Measurements from ENCODE around the gene SDE2.
A peak's percentile ranks its signal among the peaks of the same experiment; 100 is the strongest.
"Not testable (repeated sequence)": the region's sequence is repeated elsewhere in the genome, so short reads cannot be mapped to it uniquely, and the experiment has no call there.

SDE2 gene

GRCh38 chr1:225999227-225999911 is at the start of gene SDE2:
Gene SDE2 (minus strand): TSS chr1:225999343. CDS start chr1:225999312, 31 bp downstream.
- DNase-seq, result peak; percentile 100

DNA sequence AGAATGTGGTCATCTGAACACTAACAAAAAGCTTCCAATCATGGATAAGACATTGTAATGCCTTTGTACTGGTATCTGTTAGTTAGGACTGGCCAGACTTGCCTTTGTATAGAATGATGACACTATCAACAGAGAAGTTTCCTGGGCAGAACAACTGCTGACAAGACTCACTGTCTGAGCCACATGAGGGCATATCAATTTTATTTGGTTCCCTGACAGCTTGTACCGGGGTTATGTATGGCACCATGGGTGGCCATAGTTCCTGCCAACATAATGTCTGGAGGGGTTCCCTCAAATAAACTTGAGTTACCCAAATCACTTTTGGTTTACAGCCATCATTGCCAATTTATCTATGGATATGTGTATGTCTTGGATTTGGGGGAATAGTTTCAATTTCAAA is 49.7 kb upstream of the SDE2 start:
- no peak for DNase-seq

DNA sequence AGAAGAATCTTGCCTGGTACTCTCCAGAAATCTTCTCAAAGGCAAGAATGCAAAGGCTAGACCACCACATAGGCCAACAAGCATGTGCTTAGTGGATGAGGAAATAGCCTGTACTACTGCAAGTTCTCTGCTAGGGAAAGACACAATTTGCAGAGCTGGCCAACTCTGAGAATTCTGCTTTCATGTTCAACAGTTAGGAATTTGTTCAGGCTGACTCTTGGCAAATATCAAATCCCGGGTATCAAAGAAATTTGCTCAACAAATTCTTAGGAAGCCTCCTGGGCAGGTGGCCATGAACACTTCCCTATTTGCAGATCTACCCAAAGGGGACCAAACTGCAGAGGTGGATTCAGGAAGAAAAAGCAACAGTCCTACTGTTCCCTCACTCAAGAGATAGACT is 48.4 kb upstream of the SDE2 start:
- no peak for DNase-seq

DNA sequence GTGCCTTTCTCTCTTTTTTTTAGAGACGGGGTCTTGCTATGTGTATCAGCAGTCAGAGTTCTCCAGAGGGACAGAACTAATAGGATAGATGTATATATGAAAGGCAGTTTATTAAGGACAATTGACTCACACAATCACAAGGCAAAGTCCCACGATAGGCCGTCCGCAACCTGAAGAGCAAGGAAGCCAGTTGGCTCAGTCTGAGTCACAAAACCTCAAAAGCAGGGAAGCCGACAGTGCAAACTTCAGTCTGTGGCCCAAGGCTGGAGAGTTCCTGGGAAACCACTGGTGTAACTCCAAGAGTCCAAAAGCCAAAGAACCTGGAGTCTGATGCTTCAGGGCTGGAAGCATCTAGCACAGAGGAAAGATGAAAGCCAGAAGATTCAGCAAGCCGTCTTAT is 47.1 kb upstream of the SDE2 start:
- no peak for DNase-seq

DNA sequence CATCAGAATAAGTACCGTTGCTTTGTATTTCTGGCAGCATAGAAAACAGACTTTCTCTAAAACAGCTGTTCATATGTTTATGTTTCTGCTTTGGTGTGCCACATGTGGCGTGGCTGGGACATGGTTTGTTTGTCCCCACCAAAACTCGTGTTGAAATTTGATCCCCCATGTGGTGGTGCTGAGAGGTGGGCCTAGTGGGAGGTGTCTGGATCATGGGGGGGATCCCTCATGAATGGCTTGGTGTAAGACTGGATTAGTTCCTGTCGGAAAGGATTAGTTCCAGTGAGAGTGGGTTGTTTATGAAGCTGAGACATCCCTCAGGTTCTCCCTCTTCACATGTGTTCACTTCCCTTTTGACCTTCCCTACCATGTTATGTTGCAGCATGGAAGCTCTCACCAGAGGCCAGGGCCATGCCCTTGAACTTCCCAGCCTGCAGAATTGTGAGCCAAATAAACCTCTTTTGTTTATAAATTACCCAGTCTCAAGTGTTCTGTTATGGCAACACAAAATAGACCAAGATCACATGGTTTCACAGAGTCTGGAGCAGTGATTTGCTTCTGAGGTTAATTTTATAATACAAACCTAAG is 45.5 kb upstream of the SDE2 start:
- DNase-seq, result no peak

GRCh38 chr1:226041419-226041818 is 42.3 kb upstream of the SDE2 start:
- DNase-seq, result no peak

- no peak for DNase-seq
Observed at GRCh38 chr1:226038661-226039060, 39.5 kb upstream of the SDE2 start.

- DNase-seq, result no peak
Observed at GRCh38 chr1:226035915-226036314, 36.8 kb upstream of the SDE2 start.

GRCh38 chr1:226034482-226034881 is 35.3 kb upstream of the SDE2 start:
- DNase-seq, result no peak

GRCh38 chr1:226033991-226034390 is 34.8 kb upstream of the SDE2 start:
- DNase-seq, result no peak

DNA sequence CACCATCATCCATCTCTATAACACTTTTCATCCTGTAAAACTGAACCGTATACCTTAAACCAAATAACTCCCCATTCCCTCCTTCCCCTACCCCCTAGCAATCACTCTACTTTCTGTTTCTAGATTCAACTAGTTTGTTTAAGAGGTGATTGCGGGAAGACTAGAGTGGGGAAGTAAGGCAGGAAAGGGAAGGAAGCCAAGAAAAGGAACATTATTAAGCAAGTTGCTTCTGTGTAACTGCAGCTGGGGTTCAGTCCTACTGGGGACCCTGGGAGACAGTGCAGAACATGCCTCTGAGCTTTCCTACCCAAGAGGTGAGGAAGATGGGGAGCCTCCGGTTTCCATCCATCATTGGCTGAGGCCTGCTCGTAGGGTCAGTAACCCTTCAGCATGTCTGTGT is 34.4 kb upstream of the SDE2 start:
- DNase-seq, result no peak

- no peak for DNase-seq
Observed at GRCh38 chr1:226029568-226030225, 30.6 kb upstream of the SDE2 start.

DNA sequence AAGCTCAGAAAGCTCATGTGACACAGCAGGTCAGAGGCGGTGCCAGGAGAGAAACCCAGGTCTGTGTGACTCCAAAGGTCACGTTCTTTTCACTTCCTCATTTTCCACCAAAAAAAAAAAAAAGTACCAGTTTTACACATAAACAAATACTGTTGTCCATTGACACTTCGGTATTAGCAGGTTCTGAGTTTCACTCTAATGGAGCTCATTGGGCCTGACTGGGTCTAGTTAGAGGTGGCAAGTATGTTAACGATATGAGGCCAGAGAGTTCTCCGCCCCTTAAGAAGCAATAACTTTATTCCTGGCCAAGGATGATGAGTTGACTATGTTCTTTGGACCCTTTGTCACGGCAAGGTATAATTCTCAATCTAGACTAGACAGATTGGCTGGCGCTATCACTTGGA is 30.0 kb upstream of the SDE2 start:
- DNase-seq, result no peak

DNA sequence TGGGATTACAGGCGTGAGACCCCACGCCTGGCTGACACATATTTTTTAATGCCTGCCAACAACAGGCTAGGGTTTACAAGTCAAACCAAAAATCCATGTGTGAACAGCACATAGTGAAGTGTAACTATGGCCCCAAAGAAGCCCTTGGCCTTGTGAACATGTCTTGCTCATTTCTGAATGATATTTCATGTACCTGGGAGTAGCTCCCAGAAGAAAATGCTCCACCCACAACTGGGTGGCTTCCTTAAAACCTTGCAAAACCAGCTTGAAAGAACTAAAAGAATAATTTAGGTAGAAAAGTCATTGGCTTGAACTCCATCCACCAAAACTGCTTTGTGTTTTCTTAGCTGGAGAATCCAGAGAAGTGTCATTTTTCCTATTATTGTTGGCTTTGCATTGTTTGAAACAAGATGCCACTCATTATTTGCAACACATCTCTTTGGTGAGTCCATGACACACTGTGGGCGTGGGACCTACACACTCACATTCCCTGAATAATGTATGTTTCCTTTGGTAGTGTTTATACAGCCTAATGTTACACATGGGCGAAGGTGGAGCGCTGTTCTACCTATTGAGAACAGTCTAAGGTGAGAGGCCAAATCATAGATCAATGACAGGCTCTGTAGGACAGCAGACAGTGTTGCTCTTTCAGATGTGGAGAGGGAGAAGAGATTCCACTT is 28.5 kb upstream of the SDE2 start:
- DNase-seq, result no peak

- no peak for DNase-seq
Observed at GRCh38 chr1:226026833-226027232, 27.7 kb upstream of the SDE2 start.

GRCh38 chr1:226023735-226024134 is 24.6 kb upstream of the SDE2 start:
- no peak for DNase-seq

DNA sequence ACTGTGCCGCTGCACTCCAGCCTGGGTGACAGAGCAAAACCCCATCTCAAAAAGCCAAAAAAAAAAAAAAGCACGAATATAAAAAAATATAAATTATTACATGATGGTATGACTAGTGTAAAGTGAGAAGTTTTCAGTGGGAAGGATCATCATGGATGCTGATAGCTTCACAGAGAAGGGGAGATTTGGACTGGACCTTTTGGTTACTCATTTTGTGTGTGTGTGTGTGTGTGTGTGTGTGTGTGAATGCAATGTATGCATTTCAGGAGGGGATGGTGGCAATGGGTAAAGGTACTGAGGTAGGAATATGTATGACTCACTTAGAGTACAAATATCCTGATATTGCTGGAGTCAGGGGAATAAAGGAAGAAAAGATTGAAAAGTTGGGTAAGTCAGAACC is 22.7 kb upstream of the SDE2 start:
- DNase-seq, result no peak

DNA sequence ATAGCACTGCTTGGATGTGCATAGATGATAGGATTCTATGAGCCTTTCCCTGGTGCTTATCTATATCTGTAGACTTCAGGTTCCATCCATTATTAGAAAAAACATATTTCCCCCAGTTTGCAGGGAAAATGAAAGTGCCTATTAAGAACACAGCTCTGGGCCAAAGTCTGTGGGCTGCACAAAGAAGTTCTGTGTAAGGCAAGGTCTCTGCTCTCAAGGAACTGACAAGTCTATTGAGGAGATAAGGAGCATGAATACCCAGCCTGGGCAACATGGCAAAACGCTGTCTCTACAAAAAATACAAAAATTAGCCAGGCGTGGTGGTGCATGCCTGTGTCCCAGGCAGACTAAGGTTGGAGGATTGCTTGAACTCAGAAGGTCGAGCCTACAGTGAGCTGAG is 22.3 kb upstream of the SDE2 start:
- DNase-seq, result no peak

DNA sequence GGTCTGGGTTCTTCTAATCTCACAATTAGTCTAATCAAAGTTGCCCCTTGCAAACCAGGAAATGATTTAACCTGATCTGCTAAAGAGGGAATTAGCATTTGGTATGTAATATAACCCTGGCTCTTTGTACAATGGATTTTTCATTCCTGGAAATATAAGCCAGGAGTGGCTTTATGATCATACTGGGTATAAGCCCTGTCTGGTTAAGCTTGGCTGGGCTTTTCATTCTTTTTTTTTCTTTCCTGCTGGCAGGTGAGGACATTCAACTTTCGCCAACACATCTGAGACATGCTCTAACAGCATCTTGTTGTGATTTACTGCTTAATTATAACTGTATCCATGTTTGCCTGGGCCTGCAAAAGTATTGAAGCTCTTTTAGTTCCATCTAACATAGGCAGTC is 20.4 kb upstream of the SDE2 start:
- no peak for DNase-seq

DNA sequence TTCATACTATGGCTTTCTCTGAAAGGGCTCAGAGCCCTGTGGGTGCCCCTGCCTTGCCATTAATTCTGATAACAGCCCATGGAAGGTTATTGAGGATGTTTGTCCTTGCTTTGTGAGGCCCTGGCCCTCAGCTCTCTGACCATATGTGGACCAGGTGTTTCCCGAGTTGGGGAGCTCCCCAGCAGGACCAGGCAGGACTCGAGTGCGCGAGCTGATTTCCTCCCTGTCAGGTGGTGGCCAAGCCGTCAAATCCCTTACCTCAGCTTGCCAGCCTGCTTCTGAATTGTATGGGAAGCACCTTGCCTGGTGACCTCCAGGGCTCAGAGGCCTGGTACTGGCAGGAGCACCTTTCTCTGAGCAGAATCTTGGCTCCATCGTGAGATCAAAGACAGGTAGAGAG is 17.9 kb upstream of the SDE2 start:
- DNase-seq, result no peak

GRCh38 chr1:226009650-226010044 is 10.5 kb upstream of the SDE2 start:
- DNase-seq, result no peak

DNA sequence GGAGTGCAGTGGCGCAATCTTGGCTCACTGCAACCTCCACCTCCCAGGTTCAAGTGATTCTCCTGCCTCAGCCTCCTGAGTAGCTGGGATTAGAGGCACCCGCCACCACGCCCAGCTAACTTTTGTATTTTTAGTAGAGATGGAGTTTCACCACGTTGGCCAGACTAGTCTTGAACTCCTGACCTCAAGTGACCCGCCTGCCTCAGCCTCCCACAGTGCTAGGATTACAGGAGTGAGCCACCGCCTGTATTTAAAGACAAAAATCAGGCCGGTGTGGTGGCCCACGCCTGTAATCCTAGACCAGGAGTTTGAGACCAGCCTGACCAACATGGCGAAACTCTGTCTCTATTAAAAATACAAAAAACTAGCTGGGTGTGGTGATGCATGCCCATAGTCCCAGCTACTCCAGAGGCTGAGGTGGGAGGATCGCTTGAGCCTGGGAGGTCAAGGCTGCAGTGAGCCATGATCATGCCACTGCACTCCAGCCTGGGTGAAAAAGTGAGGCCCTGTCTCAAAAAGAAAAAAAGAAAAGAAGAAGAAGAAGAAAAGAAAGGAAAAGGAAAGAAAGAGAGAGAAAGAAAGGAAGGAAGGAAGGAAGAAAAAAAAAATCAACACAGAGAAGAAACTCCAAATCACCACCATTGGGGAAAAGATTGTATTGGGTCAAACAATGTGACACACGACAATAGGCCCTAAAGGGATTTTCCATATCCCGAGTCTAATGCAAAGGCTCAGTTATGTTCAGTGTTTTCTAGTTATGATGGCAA is 8.2 kb upstream of the SDE2 start:
- DNase-seq, result not testable (repeated sequence)

DNA sequence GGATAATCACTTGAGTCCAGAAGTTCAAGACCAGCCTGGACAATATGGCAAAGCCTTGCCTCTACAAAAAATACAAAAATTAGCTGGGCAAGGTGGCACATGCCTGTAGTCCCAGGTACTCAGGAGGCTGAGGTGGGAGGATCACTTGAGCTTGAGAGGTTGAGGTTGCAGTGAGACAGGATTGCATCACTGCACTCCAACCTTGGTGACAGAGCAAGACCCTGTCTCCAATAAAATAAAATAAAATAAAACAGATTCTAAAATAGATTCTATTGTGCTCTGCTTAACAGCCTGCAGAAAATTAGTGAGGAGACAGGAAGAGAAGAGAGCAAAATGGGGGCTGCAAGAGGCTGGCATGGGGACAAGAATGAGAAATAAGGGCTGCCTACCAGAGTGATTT is 7.5 kb upstream of the SDE2 start:
- no peak for DNase-seq

Measured in activated CD4-positive, alpha-beta T cell treated with anti-CD3 and anti-CD28 coated beads for 48 hours (primary cell).